ENCODE measurements around the gene COQ8A. TPM values are rescaled to one million over a fixed set of nuclear protein-coding genes. Genes with fewer than 3 reads are reported as not detected.
"Not testable (repeated sequence)": the region's sequence is repeated elsewhere in the genome, so short reads cannot be mapped to it uniquely, and the experiment has no call there.

Gene COQ8A
- total RNA-seq, 2 donors from 2014 or later = 15.2 to 25.6 TPM

DNA sequence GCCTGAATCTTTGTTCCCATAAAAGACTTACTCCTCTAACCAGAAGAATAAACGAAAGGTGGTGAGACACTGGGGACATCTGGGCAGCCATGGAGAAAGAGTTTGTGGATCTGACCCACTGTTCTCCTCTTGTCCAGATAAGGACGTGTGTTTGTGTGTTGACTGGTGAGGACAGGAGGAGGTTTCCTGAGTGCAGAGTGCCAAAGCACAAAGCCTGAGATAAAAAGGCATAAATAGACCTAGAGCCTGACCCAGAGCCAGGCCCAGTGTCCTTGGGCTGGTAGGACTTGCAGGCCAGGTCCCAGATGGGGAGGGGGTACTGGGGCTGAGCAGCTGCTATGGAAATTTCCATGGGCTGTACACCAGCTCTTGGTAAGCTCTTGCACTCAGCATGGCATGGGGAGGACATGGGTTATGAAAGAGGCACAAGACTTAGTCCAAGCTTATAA, 19.6 kb upstream of the COQ8A start:
- H3K27me3 ChIP-seq (replicated peaks; ENCODE audit: insufficient read depth) = no peaks in the 10 kb centered on the region
- DNase-seq (ENCODE audit: low spot score) (no peak), ATAC-seq (ENCODE audit: insufficient number of reproducible peaks, low FRiP score, low read depth) (no peak)
- H3K27ac ChIP-seq = no peak overlapping the region
- H3K4me3 ChIP-seq = no peak overlapping the region
- TF ChIP-seq, protein P1, sequence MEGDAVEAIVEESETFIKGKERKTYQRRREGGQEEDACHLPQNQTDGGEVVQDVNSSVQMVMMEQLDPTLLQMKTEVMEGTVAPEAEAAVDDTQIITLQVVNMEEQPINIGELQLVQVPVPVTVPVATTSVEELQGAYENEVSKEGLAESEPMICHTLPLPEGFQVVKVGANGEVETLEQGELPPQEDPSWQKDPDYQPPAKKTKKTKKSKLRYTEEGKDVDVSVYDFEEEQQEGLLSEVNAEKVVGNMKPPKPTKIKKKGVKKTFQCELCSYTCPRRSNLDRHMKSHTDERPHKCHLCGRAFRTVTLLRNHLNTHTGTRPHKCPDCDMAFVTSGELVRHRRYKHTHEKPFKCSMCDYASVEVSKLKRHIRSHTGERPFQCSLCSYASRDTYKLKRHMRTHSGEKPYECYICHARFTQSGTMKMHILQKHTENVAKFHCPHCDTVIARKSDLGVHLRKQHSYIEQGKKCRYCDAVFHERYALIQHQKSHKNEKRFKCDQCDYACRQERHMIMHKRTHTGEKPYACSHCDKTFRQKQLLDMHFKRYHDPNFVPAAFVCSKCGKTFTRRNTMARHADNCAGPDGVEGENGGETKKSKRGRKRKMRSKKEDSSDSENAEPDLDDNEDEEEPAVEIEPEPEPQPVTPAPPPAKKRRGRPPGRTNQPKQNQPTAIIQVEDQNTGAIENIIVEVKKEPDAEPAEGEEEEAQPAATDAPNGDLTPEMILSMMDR (IDR thresholded peaks at IDR 0.05) = no peak
- H3K36me3 ChIP-seq = no peaks in the 10 kb centered on the region
- H3K9me3 ChIP-seq = no peaks in the 10 kb centered on the region
- H3K4me1 ChIP-seq (ENCODE audit: control insufficient read depth in 1 of 2, low read depth in 2 of 2) = no peaks in the 10 kb centered on the region

- no peak for DNase-seq (ENCODE audit: low spot score)
- no peak for ATAC-seq (ENCODE audit: insufficient number of reproducible peaks, low FRiP score, low read depth)
- Histone ChIP-seq H3K27me3 (replicated peaks; ENCODE audit: insufficient read depth) (no peaks in the 10 kb centered on the region), H3K36me3 (no peaks in the 10 kb centered on the region), H3K9me3 (no peaks in the 10 kb centered on the region), H3K4me3 (no peak overlapping the region), H3K4me1 (ENCODE audit: control insufficient read depth in 1 of 2, low read depth in 2 of 2) (no peaks in the 10 kb centered on the region), H3K27ac (no peak overlapping the region)
- TF ChIP-seq, protein P1 (IDR thresholded peaks at IDR 0.05) = no peak
Observed at GRCh38 chr1:226921504-226921903, 18.6 kb upstream of the COQ8A start.

GRCh38 chr1:226929260-226930111, 10.6 kb upstream of the COQ8A start:
- not testable (repeated sequence) for DNase-seq (ENCODE audit: low spot score); H3K9me3 ChIP-seq; ATAC-seq (ENCODE audit: insufficient number of reproducible peaks, low FRiP score, low read depth); H3K4me3 ChIP-seq; H3K27ac ChIP-seq; H3K36me3 ChIP-seq; H3K27me3 ChIP-seq (replicated peaks; ENCODE audit: insufficient read depth); H3K4me1 ChIP-seq (ENCODE audit: control insufficient read depth in 1 of 2, low read depth in 2 of 2)

DNA sequence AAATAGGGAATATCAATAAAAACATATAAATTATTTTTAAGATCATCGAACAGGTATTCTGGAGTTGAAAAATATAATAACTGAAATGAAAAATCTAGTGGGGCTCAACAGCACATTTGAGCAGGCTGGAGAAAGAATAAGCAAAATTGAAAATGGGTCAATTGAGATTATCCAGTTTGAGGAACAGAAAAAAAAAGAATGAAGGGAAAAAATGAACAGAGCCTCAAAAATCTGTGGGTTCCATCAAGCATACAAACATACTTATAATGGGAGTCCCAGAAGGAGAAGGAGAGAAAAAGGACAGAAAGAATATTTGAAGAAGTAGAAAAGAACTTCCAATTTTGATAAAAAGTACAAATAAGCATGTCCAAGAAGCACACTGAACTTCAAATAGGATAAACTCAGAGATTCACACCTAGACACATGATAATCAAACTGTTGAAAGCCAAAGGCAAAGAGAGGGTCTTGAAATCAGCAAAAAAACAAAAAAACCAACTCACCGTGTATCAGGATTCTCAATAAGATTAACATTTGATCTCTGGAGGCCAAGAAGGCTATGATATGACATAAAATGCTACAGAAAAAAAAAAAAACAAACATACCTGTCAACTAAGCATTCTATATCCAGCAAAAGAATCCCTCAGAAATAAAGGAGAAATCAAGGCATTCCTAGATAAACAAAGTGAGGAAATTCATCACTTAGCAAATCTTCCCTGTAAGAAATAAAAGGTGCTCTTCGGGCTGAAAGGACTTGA, 5.4 kb upstream of the COQ8A start:
- no peak for ATAC-seq (ENCODE audit: insufficient number of reproducible peaks, low FRiP score, low read depth)
- peaks cover 7 to 11% of the 10 kb centered on the region in 2 donors for H3K4me1 ChIP-seq (ENCODE audit: control insufficient read depth in 1 of 2, low read depth in 2 of 2)
- no peaks in the 10 kb centered on the region for H3K27me3 ChIP-seq (replicated peaks; ENCODE audit: insufficient read depth)
- H3K9me3 ChIP-seq = peaks cover 12% of the 10 kb centered on the region
- H3K4me3 ChIP-seq = no peak overlapping the region
- DNase-seq (ENCODE audit: low spot score) = no peak
- H3K36me3 ChIP-seq = no peaks in the 10 kb centered on the region
- TF ChIP-seq, protein P1 (IDR thresholded peaks at IDR 0.05) = no peak
- no peak overlapping the region for H3K27ac ChIP-seq

- no peaks in the 10 kb centered on the region for H3K36me3 ChIP-seq
- no peaks in the 10 kb centered on the region for H3K27me3 ChIP-seq (replicated peaks; ENCODE audit: insufficient read depth)
- no peak for ATAC-seq (ENCODE audit: insufficient number of reproducible peaks, low FRiP score, low read depth)
- peak overlapping the region; percentile 96 for H3K4me3 ChIP-seq
- peak overlapping the region; percentile 98 to 99 for H3K27ac ChIP-seq
- DNase-seq (ENCODE audit: low spot score) = no peak
- peaks cover 12% of the 10 kb centered on the region for H3K9me3 ChIP-seq
- H3K4me1 ChIP-seq (ENCODE audit: control insufficient read depth in 1 of 2, low read depth in 2 of 2) = peaks cover 16 to 23% of the 10 kb centered on the region in 2 donors
- TF ChIP-seq, protein P1 (IDR thresholded peaks at IDR 0.05) = no peak
Observed at GRCh38 chr1:226937940-226938725, 2.0 kb upstream of the COQ8A start.
